ENCODE data around the gene ANKS1B. TPM values are rescaled to one million over a fixed set of nuclear protein-coding genes. Genes with fewer than 3 reads are reported as not detected.

Gene ANKS1B
- polyA plus RNA-seq, 3 donors = not detected

DNA sequence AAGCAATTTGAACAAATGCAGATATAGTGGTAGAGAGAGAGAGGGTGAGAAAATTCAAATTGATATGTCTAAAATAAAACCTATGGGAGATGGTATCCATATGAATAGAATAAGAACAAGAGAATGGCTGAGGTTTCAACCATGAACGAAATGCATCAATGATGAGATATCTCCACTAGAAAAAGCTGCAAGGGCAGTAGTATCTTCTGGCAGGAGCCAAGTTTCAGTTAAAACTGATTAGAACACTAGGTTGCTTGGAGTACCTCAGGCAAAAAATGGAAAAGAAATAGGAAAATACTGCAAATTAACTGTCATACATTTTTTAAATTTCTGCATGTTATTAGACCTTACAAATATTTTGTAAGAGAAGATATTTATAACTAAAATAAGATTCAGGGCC is 151.3 kb downstream of the ANKS1B start:
- Mint-ChIP-seq H3K4me1 (no peaks in the 10 kb centered on the region), H3K27me3 (ENCODE audit: low read depth in 3 of 3) (peaks cover 0 to 1% (median 0%) of the 10 kb centered on the region in 3 donors), H3K4me3 (no peak overlapping the region), H3K36me3 (no peaks in the 10 kb centered on the region), H3K27ac (no peak overlapping the region), H3K9me3 (peaks cover 0 to 5% (median 0%) of the 10 kb centered on the region in 7 donors)
- DNase-seq = no peak
- TF ChIP-seq, protein P1, sequence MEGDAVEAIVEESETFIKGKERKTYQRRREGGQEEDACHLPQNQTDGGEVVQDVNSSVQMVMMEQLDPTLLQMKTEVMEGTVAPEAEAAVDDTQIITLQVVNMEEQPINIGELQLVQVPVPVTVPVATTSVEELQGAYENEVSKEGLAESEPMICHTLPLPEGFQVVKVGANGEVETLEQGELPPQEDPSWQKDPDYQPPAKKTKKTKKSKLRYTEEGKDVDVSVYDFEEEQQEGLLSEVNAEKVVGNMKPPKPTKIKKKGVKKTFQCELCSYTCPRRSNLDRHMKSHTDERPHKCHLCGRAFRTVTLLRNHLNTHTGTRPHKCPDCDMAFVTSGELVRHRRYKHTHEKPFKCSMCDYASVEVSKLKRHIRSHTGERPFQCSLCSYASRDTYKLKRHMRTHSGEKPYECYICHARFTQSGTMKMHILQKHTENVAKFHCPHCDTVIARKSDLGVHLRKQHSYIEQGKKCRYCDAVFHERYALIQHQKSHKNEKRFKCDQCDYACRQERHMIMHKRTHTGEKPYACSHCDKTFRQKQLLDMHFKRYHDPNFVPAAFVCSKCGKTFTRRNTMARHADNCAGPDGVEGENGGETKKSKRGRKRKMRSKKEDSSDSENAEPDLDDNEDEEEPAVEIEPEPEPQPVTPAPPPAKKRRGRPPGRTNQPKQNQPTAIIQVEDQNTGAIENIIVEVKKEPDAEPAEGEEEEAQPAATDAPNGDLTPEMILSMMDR (IDR thresholded peaks at IDR 0.05) = no peak
- Histone ChIP-seq H3K27ac (ENCODE audit: low read depth in 1 of 2, low read length in 2 of 2) (no peak overlapping the region), H3K4me3 (replicated peaks in 1 of 3; ENCODE audit: low read depth in 2 of 3, low read length in 3 of 3) (no peak overlapping the region), H3K27me3 (ENCODE audit: control insufficient read depth in 2 of 2, insufficient read depth in 2 of 2, low read length in 2 of 2) (no peaks in the 10 kb centered on the region), H3K4me2 (replicated peaks; ENCODE audit: extremely low read depth, low read length, poor library complexity, severe bottlenecking) (no peak overlapping the region), H3K9me3 (replicated peaks in 1 of 2; ENCODE audit: control insufficient read depth in 1 of 2, insufficient read depth in 1 of 2, low read length in 2 of 2) (no peaks in the 10 kb centered on the region), H3K4me1 (ENCODE audit: control insufficient read depth in 1 of 2, insufficient read depth in 2 of 2, low read length in 2 of 2) (no peaks in the 10 kb centered on the region), H3K36me3 (replicated peaks in 1 of 2; ENCODE audit: control insufficient read depth in 1 of 2, insufficient read depth in 2 of 2, low read length in 2 of 2) (no peaks in the 10 kb centered on the region), H4K20me1 (ENCODE audit: insufficient read depth, low read length) (no peaks in the 10 kb centered on the region), H3K9ac (ENCODE audit: insufficient read depth, low read length, poor library complexity, severe bottlenecking) (no peak overlapping the region), H2AFZ (ENCODE audit: insufficient read depth, low read depth, low read length, poor library complexity, severe bottlenecking) (no peak overlapping the region), H3K79me2 (ENCODE audit: insufficient read depth, low read length) (no peaks in the 10 kb centered on the region)
- intact Hi-C loops (cut with micrococcal nuclease) = no loop called here
- WGBS (ENCODE audit: insufficient coverage) = no CpG with 5 or more reads among the region's 1 CpG

DNA sequence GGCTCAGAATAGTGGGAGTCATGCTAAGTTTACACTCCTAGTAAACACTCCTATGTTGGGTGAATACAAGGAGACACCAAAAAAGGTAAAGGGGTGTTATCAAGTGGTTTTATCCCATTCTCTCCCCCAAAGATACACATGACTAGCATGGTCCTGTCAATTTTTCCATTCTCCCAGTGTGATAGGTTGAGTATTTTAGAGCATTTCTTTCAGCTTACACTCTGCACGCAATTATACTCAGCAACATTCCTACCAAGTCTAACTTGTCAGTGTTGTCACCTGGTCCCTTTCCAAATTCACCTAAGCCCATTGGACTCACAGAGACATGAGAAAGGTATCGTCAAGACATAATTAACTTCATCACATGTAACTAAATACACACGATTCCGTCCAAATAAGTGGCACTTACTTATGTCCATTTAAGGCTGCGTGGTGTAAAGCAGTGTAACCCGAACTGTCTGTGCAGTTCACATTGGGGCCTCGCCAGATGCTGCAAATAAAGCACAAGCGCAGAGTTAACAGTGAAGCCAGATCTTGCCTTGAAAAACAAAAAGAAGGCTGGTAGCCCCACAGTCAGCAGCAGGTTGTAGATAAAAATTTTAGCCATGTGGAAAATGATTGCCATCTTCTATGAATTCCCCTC is 159.7 kb downstream of the ANKS1B start:
- Histone ChIP-seq H3K27me3 (ENCODE audit: control insufficient read depth in 2 of 2, insufficient read depth in 2 of 2, low read length in 2 of 2) (no peaks in the 10 kb centered on the region), H3K9me3 (replicated peaks in 1 of 2; ENCODE audit: control insufficient read depth in 1 of 2, insufficient read depth in 1 of 2, low read length in 2 of 2) (no peaks in the 10 kb centered on the region), H3K9ac (ENCODE audit: insufficient read depth, low read length, poor library complexity, severe bottlenecking) (no peak overlapping the region), H3K4me2 (replicated peaks; ENCODE audit: extremely low read depth, low read length, poor library complexity, severe bottlenecking) (no peak overlapping the region), H3K36me3 (replicated peaks in 1 of 2; ENCODE audit: control insufficient read depth in 1 of 2, insufficient read depth in 2 of 2, low read length in 2 of 2) (no peaks in the 10 kb centered on the region), H3K79me2 (ENCODE audit: insufficient read depth, low read length) (no peaks in the 10 kb centered on the region), H4K20me1 (ENCODE audit: insufficient read depth, low read length) (no peaks in the 10 kb centered on the region), H2AFZ (ENCODE audit: insufficient read depth, low read depth, low read length, poor library complexity, severe bottlenecking) (no peak overlapping the region), H3K4me3 (replicated peaks in 1 of 3; ENCODE audit: low read depth in 2 of 3, low read length in 3 of 3) (no peak overlapping the region), H3K4me1 (ENCODE audit: control insufficient read depth in 1 of 2, insufficient read depth in 2 of 2, low read length in 2 of 2) (no peaks in the 10 kb centered on the region), H3K27ac (ENCODE audit: low read depth in 1 of 2, low read length in 2 of 2) (no peak overlapping the region)
- peaks cover 0 to 5% (median 1%) of the 10 kb centered on the region in 7 donors for H3K9me3 Mint-ChIP-seq
- intact Hi-C loops (cut with micrococcal nuclease) = no loop called here
- DNase-seq = no peak
- WGBS (ENCODE audit: insufficient coverage) = 88% methylated on average over 7 of the region's 8 CpGs
- peaks cover 0 to 1% (median 0%) of the 10 kb centered on the region in 3 donors for H3K27me3 Mint-ChIP-seq (ENCODE audit: low read depth in 3 of 3)
- H3K27ac Mint-ChIP-seq = no peak overlapping the region
- TF ChIP-seq, protein P1 (IDR thresholded peaks at IDR 0.05) = no peak
- H3K4me1 Mint-ChIP-seq = no peaks in the 10 kb centered on the region
- no peaks in the 10 kb centered on the region for H3K36me3 Mint-ChIP-seq
- no peak overlapping the region for H3K4me3 Mint-ChIP-seq

Data from CD14-positive monocyte (primary cell).